ENCODE measurements around the gene CAMK2N2. TPM values are rescaled to one million over a fixed set of nuclear protein-coding genes. Genes with fewer than 3 reads are reported as not detected.

CAMK2N2 gene
- total and polyA plus RNA-seq, 9 of the 15 experiments (the other 6 are each of a cell fraction or from before 2014, with no cell fraction given): 0.08 to 0.22 (median 0.11) TPM; not detected in 5

DNA sequence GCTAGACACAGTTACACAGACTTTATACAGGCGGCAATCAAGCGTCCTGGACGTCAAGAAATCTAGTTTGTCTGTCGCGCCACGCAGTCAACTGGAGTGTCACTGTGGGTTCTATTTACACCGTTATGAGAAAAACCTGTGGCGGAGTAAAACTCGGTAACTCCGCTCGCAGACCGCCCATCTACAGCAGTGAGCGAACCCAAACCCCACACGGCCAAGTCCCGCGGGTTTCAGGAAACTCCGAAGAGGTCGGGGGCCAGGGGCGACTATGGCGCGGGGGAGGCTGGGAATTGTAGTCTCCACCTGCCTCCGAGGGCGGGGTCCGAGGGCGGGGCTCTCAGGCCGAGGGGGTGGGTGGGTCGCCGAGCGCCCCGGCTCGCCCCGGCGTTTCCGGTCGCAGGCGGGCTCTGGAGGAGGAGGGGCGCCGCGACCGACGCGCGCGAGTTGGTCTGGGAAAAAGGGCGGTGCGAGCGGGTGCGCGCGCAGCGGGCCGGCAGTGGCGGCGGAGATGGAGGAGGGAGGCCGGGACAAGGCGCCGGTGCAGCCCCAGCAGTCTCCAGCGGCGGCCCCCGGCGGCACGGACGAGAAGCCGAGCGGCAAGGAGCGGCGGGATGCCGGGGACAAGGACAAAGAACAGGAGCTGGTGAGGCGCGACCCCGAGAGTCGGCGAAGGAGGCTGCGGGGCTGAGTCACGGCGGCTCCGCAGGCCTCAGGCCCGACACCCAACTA, 37.6 kb upstream of the CAMK2N2 start, which contains the start of gene PSMD2 (continued):
- no peak for TF ChIP-seq HMGN3 (IDR thresholded peaks at IDR 0.05; ENCODE audit: borderline replicate concordance, extremely low read depth, insufficient read length, low read depth, low read length)
- TF ChIP-seq, protein P1, sequence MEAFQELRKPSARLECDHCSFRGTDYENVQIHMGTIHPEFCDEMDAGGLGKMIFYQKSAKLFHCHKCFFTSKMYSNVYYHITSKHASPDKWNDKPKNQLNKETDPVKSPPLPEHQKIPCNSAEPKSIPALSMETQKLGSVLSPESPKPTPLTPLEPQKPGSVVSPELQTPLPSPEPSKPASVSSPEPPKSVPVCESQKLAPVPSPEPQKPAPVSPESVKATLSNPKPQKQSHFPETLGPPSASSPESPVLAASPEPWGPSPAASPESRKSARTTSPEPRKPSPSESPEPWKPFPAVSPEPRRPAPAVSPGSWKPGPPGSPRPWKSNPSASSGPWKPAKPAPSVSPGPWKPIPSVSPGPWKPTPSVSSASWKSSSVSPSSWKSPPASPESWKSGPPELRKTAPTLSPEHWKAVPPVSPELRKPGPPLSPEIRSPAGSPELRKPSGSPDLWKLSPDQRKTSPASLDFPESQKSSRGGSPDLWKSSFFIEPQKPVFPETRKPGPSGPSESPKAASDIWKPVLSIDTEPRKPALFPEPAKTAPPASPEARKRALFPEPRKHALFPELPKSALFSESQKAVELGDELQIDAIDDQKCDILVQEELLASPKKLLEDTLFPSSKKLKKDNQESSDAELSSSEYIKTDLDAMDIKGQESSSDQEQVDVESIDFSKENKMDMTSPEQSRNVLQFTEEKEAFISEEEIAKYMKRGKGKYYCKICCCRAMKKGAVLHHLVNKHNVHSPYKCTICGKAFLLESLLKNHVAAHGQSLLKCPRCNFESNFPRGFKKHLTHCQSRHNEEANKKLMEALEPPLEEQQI (IDR thresholded peaks at IDR 0.05): no peak
- TF ChIP-seq SAFB (IDR thresholded peaks at IDR 0.05; ENCODE audit: borderline replicate concordance, low read depth, low read length): no peak
- TF ChIP-seq, protein P2, sequence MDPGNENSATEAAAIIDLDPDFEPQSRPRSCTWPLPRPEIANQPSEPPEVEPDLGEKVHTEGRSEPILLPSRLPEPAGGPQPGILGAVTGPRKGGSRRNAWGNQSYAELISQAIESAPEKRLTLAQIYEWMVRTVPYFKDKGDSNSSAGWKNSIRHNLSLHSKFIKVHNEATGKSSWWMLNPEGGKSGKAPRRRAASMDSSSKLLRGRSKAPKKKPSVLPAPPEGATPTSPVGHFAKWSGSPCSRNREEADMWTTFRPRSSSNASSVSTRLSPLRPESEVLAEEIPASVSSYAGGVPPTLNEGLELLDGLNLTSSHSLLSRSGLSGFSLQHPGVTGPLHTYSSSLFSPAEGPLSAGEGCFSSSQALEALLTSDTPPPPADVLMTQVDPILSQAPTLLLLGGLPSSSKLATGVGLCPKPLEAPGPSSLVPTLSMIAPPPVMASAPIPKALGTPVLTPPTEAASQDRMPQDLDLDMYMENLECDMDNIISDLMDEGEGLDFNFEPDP (CRISPR knock-in tag; IDR thresholded peaks at IDR 0.05): no peak
- peak; percentile 70 for TF ChIP-seq ELF1 (tag; IDR thresholded peaks at IDR 0.05)
- TF ChIP-seq, protein P3, sequence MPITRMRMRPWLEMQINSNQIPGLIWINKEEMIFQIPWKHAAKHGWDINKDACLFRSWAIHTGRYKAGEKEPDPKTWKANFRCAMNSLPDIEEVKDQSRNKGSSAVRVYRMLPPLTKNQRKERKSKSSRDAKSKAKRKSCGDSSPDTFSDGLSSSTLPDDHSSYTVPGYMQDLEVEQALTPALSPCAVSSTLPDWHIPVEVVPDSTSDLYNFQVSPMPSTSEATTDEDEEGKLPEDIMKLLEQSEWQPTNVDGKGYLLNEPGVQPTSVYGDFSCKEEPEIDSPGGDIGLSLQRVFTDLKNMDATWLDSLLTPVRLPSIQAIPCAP (CRISPR knock-in tag; IDR thresholded peaks at IDR 0.05; ENCODE audit: borderline replicate concordance): no peak
- TF ChIP-seq, protein P4, sequence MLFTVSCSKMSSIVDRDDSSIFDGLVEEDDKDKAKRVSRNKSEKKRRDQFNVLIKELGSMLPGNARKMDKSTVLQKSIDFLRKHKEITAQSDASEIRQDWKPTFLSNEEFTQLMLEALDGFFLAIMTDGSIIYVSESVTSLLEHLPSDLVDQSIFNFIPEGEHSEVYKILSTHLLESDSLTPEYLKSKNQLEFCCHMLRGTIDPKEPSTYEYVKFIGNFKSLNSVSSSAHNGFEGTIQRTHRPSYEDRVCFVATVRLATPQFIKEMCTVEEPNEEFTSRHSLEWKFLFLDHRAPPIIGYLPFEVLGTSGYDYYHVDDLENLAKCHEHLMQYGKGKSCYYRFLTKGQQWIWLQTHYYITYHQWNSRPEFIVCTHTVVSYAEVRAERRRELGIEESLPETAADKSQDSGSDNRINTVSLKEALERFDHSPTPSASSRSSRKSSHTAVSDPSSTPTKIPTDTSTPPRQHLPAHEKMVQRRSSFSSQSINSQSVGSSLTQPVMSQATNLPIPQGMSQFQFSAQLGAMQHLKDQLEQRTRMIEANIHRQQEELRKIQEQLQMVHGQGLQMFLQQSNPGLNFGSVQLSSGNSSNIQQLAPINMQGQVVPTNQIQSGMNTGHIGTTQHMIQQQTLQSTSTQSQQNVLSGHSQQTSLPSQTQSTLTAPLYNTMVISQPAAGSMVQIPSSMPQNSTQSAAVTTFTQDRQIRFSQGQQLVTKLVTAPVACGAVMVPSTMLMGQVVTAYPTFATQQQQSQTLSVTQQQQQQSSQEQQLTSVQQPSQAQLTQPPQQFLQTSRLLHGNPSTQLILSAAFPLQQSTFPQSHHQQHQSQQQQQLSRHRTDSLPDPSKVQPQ (CRISPR knock-in tag; IDR thresholded peaks at IDR 0.05; ENCODE audit: borderline replicate concordance): no peak
- TF ChIP-seq, protein P5, sequence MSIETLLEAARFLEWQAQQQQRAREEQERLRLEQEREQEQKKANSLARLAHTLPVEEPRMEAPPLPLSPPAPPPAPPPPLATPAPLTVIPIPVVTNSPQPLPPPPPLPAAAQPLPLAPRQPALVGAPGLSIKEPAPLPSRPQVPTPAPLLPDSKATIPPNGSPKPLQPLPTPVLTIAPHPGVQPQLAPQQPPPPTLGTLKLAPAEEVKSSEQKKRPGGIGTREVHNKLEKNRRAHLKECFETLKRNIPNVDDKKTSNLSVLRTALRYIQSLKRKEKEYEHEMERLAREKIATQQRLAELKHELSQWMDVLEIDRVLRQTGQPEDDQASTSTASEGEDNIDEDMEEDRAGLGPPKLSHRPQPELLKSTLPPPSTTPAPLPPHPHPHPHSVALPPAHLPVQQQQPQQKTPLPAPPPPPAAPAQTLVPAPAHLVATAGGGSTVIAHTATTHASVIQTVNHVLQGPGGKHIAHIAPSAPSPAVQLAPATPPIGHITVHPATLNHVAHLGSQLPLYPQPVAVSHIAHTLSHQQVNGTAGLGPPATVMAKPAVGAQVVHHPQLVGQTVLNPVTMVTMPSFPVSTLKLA (conservative IDR thresholded peaks at IDR 0.05): no peak; a peak in 2 of 4 replicates
- no peak for TF ChIP-seq ZEB2 (IDR thresholded peaks at IDR 0.05)
- TF ChIP-seq, protein P6, sequence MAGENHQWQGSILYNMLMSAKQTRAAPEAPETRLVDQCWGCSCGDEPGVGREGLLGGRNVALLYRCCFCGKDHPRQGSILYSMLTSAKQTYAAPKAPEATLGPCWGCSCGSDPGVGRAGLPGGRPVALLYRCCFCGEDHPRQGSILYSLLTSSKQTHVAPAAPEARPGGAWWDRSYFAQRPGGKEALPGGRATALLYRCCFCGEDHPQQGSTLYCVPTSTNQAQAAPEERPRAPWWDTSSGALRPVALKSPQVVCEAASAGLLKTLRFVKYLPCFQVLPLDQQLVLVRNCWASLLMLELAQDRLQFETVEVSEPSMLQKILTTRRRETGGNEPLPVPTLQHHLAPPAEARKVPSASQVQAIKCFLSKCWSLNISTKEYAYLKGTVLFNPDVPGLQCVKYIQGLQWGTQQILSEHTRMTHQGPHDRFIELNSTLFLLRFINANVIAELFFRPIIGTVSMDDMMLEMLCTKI (IDR thresholded peaks at IDR 0.05; ENCODE audit: partially characterized antibody): no peak
- TF ChIP-seq, protein P7, sequence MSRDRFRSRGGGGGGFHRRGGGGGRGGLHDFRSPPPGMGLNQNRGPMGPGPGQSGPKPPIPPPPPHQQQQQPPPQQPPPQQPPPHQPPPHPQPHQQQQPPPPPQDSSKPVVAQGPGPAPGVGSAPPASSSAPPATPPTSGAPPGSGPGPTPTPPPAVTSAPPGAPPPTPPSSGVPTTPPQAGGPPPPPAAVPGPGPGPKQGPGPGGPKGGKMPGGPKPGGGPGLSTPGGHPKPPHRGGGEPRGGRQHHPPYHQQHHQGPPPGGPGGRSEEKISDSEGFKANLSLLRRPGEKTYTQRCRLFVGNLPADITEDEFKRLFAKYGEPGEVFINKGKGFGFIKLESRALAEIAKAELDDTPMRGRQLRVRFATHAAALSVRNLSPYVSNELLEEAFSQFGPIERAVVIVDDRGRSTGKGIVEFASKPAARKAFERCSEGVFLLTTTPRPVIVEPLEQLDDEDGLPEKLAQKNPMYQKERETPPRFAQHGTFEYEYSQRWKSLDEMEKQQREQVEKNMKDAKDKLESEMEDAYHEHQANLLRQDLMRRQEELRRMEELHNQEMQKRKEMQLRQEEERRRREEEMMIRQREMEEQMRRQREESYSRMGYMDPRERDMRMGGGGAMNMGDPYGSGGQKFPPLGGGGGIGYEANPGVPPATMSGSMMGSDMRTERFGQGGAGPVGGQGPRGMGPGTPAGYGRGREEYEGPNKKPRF (IDR thresholded peaks at IDR 0.05; ENCODE audit: low read depth, low read length): no peak
- TF ChIP-seq JUNB (CRISPR knock-in tag; conservative IDR thresholded peaks at IDR 0.05): no peak
- no peak for TF ChIP-seq GATAD2B (IDR thresholded peaks at IDR 0.05; ENCODE audit: borderline replicate concordance)

Data from K562 (cell line).